Stimulated activated CD4-positive, alpha-beta T cell treated with anti-CD3 and anti-CD28 coated beads, Interleukin-4, amount 100 ng/mL, for 4 hours (primary cell): ENCODE measurements around the gene PSD4.
A peak's percentile ranks its signal among the peaks of the same experiment; 100 is the strongest.

Experiments used
- DNase-seq, 2 experiments: peaks; one replicate each; pipeline ENCODE4 v3.0.0-alpha.2; 2020

The PSD4 gene

GRCh38 chr2:113169002-113169530, 4.7 kb upstream of the PSD4 start:
- DNase-seq, result peak in 1 of 2 experiments; percentile 14

- no peak for DNase-seq
Measured at GRCh38 chr2:113169586-113169985, 4.2 kb upstream of the PSD4 start.

GRCh38 chr2:113171334-113172075, 2.3 kb upstream of the PSD4 start:
- no peak for DNase-seq

- DNase-seq, result no peak
Measured at GRCh38 chr2:113172721-113173541, 840 bp upstream of the PSD4 start.

GRCh38 chr2:113174376-113174750, 592 bp downstream of the PSD4 start:
- DNase-seq, result no peak

GRCh38 chr2:113175042-113175628, 1.4 kb downstream of the PSD4 start:
- peak in 1 of 2 experiments; percentile 52 for DNase-seq

- peak in 1 of 2 experiments; percentile 26 for DNase-seq
Measured at GRCh38 chr2:113175736-113176695, 2.2 kb downstream of the PSD4 start.

- DNase-seq, result no peak
Measured at GRCh38 chr2:113176696-113177355, 3.1 kb downstream of the PSD4 start.

GRCh38 chr2:113178069-113178746, 4.4 kb downstream of the PSD4 start:
- DNase-seq, result no peak

- DNase-seq, result peak in 1 of 2 experiments; percentile 63
Measured at GRCh38 chr2:113178891-113179290, 5.1 kb downstream of the PSD4 start.

GRCh38 chr2:113179446-113180045, 5.8 kb downstream of the PSD4 start:
- no peak for DNase-seq

GRCh38 chr2:113180131-113180946, 6.6 kb downstream of the PSD4 start:
- DNase-seq, result peak in 1 of 2 experiments; percentile 42

GRCh38 chr2:113181258-113182051, 7.7 kb downstream of the PSD4 start:
- no peak for DNase-seq

- no peak for DNase-seq
Measured at GRCh38 chr2:113182471-113183260, 8.9 kb downstream of the PSD4 start.

GRCh38 chr2:113183264-113183663, 9.5 kb downstream of the PSD4 start:
- DNase-seq, result no peak

GRCh38 chr2:113183703-113184102, 9.9 kb downstream of the PSD4 start:
- DNase-seq, result no peak

- no peak for DNase-seq
Measured at GRCh38 chr2:113184531-113185230, 10.9 kb downstream of the PSD4 start.
